Effector CD8-positive, alpha-beta T cell (primary cell): ENCODE measurements around the gene RPS26.
"Not testable (repeated sequence)": the region's sequence is repeated elsewhere in the genome, so short reads cannot be mapped to it uniquely, and the experiment has no call there.

Experiments used
- DNase-seq: peaks from one replicate; lab custom pipeline; 2025; lab: John Stamatoyannopoulos, UW
- total RNA-seq, 4 experiments: gene quantifications; one replicate each; lab custom pipeline; 2026; lab: John Stamatoyannopoulos, UW

The RPS26 gene
- total RNA-seq, result 180 to 316 (median 206) reads per million in 4 experiments

- peak; percentile 81 for DNase-seq
Observed at GRCh38 chr12:56041552-56042429, at the start of gene RPS26. RPS26 (plus strand) TSS chr12:56041918; CDS start chr12:56042167, 249 bp downstream.

- no peak for DNase-seq
Observed at GRCh38 chr12:55993230-55993853, 48.4 kb upstream of the RPS26 start.

- DNase-seq, result no peak
Observed at GRCh38 chr12:55995366-55995765, 46.4 kb upstream of the RPS26 start.

GRCh38 chr12:55996201-55996714 lies 45.5 kb upstream of the RPS26 start:
- peak; percentile 48 for DNase-seq

- DNase-seq, result no peak
Observed at GRCh38 chr12:55996715-55997534, 44.8 kb upstream of the RPS26 start, which contains the start of gene SUOX. SUOX (plus strand) TSS chr12:55997276; CDS start chr12:56002222, 4,946 bp downstream.

- no peak for DNase-seq
Observed at GRCh38 chr12:55997535-55997859, 44.2 kb upstream of the RPS26 start.

- DNase-seq, result not testable (repeated sequence)
Observed at GRCh38 chr12:55999522-55999921, 42.2 kb upstream of the RPS26 start.

- not testable (repeated sequence) for DNase-seq
Observed at GRCh38 chr12:55999999-56000540, 41.6 kb upstream of the RPS26 start.

GRCh38 chr12:56001487-56002100 lies 40.1 kb upstream of the RPS26 start:
- no peak for DNase-seq

GRCh38 chr12:56003376-56003775 lies 38.3 kb upstream of the RPS26 start:
- not testable (repeated sequence) for DNase-seq

- DNase-seq, result no peak
Observed at GRCh38 chr12:56004211-56004610, 37.5 kb upstream of the RPS26 start.

GRCh38 chr12:56007564-56008559 lies 33.9 kb upstream of the RPS26 start:
- DNase-seq, result peak; percentile 76

GRCh38 chr12:56010111-56010570 lies 31.6 kb upstream of the RPS26 start:
- DNase-seq, result no peak

GRCh38 chr12:56011509-56012090 lies 30.1 kb upstream of the RPS26 start:
- no peak for DNase-seq

GRCh38 chr12:56013482-56013881 lies 28.2 kb upstream of the RPS26 start:
- no peak for DNase-seq

- DNase-seq, result no peak
Observed at GRCh38 chr12:56014205-56014604, 27.5 kb upstream of the RPS26 start.

GRCh38 chr12:56017181-56017580 lies 24.5 kb upstream of the RPS26 start:
- no peak for DNase-seq

- DNase-seq, result no peak
Observed at GRCh38 chr12:56018356-56018755, 23.4 kb upstream of the RPS26 start.

GRCh38 chr12:56020423-56021184 lies 21.1 kb upstream of the RPS26 start, which contains the start of gene IKZF4:
IKZF4 (plus strand) TSS chr12:56021043; CDS start chr12:56021494, 451 bp downstream.
- no peak for DNase-seq
